GM21360 (cell line): ENCODE data around the gene PSMB11.
"Not testable (repeated sequence)": the region's sequence is repeated elsewhere in the genome, so short reads cannot be mapped to it uniquely, and the experiment has no call there.

Experiments
- ATAC-seq: cut with Tn5 transposase; IDR thresholded peaks from one replicate; pipeline ENCODE4 v1.9.1; 2021; ENCODE audit warnings: mild to moderate bottlenecking, moderate library complexity; ENCODE audit not compliant: unreplicated experiment

Gene PSMB11

DNA sequence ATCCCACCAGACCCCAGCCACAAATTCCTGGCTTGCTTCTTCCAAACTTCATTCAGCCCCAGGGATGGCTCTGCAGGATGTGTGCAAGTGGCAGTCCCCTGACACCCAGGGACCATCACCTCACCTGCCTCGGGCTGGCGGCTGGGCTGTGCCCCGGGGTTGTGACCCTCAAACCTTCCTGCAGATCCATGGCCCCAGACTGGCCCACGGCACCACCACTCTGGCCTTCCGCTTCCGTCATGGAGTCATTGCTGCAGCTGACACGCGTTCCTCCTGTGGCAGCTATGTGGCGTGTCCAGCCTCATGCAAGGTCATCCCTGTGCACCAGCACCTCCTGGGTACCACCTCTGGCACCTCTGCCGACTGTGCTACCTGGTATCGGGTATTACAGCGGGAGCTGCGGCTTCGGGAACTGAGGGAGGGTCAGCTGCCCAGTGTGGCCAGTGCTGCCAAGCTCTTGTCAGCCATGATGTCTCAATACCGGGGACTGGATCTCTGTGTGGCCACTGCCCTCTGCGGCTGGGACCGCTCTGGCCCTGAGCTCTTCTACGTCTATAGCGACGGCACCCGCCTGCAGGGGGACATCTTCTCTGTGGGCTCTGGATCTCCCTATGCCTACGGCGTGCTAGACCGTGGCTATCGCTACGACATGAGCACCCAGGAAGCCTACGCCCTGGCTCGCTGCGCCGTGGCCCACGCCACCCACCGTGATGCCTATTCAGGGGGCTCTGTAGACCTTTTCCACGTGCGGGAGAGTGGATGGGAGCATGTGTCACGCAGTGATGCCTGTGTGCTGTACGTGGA, at the start of gene PSMB11:
TSS of gene PSMB11 (plus strand) at position 51 of the 804 bp plus-strand sequence. CDS start at position 65, 14 bp downstream.
- ATAC-seq = no peak

DNA sequence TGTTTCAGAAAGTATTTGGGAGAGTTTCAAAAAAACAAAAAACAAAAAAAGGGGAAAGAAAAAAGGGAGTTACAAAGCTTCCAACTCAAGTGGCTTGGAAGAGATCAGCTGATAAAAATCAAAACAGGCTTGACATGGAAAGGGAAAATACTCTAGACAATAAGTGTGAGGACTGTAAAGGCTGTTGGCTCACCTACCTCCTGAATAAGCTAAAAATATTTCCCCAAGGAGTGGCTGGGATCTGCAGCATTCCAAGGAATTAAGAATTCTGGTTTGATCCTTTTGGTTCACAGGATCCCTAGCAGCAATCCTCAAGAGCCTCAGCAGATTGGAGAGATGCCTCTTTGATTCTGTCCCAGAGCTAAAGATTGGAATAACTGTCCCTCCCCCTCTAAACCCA, 48.5 kb upstream of the PSMB11 start:
- ATAC-seq = no peak

- no peak for ATAC-seq
Measured at GRCh38 chr14:22994762-22995275, 47.2 kb upstream of the PSMB11 start.

DNA sequence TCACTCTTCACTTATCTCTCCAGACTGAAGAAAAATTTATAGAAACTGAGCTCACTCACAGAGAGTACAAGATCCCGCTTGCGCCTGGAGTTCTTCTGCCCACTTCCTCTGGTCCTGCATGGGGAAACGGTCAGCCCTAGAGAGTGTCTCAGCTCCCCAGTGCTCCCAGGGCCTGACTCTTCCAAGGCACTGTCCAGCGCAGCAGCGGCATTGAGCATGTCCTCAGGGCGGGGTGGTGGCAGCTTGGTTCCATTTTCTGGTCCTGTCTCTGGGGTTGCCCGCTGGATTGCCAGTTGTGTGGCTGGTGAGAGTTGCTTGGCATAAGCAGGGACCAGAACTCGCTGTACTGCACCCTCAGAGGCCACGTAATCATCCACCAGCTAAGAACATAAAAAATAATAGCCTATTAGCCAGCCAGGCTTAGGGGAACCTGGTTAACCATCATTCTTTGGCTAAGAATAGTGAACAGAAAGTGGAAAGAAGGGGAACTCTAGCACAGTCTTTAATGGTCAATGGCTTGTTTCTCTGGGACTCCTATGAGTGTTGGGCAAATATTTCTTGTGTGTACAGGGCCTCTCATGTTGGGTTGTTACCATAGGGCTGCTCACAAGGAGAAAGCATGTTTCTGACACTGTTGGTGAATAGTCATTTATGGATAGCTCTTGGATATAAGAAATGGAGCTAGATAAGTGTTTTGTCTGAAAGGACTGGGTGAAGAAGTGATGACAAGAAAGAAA, 46.0 kb upstream of the PSMB11 start:
- no peak for ATAC-seq

GRCh38 chr14:22996768-22997654, 45.0 kb upstream of the PSMB11 start:
- no peak for ATAC-seq

- no peak for ATAC-seq
Measured at GRCh38 chr14:22997676-22998323, 44.2 kb upstream of the PSMB11 start.

DNA sequence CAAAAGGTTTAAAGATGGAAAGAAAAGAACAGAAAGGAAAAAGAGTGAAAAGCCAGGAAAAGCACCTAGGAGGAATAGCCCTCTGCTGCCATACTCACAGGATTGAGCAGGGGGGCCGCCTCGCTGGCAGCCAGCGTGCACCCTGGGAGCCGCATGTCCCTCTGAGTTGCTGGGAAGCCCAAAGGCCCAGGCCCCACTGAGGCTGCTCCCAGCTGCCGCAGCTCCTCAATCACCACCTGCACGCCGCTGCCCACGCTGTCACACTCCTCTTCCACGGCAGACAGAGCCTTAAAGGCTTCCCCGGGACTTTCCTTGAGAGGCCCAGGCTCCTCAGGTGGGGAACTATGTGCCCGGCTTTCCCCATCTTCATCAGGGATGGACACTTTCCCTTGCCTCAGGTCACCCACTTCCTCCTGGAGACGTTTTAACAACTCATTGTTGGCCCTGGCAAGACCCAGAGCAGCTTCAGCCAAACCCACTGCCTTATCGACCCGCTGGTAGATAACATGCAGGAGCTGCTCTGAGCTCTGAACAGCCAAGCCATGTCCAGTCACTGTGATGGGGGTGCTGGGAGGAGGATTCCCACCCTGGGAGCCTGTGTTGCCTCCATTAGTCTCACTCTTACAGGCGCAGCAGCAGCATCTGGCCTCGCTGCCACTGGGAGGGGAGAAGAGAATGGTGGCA, 43.5 kb upstream of the PSMB11 start:
- no peak for ATAC-seq

DNA sequence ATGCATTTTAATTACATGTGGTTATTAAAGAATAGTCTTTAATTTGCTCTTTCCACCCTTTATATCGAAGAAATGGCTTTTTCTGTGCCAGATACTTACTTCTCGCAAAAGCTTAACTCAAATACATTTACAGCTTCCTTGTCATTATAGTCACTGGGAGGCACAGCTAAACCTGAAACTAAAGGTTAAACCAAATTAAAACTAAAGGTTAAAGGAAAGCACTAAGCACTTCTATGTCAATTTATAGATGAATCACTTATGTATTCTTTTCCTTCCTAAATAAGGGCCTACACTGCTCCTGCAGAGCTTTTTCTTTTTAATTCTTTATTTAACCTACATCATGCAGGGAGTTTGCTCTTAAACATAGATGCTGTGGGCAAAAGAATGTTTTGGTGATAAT, 41.2 kb upstream of the PSMB11 start:
- no peak for ATAC-seq

DNA sequence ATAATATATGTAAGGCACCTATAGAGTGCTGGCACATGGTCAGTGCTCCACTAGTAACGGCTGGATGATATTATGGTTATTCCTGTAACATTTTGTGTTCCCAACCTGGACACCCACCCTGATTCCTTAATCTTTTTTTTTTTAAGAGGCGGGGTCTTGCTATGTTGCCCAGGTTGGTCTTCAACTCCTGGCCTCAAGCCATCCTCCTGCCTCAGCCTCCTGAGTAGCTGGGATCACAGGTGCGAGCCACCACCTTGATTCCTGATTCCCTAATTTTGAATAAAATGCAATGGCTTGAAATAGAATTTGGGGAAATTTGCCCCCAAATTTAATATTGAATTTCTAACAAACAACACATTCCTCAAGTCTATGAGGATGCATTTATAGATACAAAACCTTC, 39.4 kb upstream of the PSMB11 start:
- ATAC-seq = no peak

DNA sequence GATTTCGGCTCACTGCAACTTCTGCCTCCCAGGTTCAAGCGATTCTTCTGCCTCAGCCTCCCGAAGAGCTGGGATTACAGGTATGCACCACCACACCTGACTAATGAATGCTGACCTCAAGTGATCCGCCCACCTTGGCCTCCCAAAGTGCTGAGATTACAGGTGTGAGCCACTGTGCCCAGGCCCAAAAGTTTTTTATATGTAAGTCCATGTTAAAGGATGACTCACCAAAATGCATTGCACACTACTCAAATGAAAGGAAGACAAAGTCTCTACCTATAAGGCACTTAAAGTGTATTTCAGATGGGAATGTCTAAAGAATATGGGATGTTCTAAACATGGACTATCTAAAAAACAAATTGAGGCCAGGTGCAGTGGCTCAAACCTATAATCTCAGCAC, 37.7 kb upstream of the PSMB11 start:
- not testable (repeated sequence) for ATAC-seq

DNA sequence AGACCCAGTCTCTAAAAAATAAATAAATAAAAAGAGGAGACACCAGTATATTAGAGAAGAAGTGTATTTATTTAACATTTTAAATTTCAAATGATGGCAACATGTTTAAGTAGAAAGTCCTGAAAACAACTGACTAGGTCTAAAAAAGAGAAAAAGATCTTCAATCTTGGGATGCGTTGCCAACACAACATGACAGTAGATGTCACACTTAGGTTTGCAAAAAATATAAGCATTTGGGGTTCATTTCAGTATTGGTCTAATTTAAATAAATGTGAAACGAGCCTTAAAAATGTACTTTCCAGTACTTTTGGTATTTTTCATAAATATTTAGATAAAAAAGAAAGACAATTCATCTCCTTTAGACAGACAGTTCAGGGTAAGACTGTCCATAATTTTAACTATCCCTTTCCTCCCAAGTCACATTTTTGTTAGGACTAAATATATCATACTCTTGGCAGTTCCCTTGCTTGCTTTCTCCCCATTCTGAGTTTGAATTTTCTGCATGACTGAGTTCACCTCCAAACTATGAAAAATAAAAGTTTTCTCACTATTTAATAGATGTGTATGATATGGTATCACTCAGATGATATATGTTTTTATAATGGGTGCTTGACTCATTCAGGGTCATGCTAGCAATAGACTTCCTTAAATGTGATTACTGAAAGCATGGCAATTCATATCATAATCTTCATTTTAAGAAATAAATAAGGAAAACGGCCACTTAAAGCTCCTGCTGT, 36.4 kb upstream of the PSMB11 start:
- ATAC-seq = no peak

DNA sequence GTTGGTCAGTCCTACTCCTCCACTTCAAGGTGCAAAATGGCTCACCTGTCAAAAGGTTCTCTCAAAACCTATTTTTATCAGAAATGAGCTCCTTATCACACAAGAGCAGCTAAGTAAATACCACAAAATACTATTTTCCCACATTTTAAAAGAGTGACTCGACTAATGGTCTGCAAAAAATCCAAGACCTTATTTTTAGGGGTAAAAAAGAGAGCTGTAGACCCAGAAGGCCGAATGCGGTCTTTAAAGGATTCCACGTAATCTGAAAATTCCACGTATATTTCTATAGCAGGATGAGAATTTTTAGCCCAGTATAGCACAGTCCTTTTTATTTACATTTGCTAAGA, 35.9 kb upstream of the PSMB11 start:
- ATAC-seq = no peak

DNA sequence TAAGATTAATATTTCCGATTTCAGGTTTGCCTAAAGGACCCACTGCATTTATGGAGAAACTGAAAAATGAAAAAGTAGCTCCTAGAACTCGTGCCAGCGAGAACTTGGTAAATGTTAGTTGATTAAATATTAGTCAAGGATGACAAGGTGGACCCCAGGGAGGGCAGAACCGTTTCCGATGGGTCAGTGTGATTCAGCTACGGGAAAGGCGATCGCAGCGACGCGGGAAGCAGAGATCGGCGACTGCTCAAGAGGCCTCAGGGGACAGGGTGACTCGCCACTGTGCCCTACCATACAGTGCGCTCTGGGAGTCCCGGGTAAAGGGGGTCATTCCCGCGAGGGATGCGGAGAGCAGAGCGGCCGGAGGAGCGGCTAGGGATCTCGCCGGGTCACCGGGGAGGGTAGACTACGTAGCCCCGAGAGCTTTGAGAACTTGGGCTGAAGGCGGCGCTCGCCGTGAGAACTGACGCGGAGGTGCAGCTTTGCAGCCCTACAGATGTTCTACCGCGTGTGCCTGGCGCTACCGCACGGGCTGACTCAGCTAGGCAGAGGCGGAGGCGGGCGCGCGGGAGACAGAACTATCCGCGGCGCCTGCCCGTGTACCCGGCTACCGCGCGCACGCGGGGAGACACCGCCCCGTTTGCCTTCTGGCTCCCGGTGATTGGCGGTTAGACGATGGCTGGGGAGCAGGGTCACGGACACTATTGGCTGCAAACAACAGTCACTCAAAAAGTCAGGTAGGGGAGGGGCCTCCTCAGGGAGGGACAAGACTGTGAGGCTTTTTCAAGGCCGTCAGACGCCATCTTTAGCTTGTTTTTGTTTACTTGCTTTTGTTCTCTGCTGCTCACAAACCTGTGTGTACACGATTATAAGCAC, 35.2 kb upstream of the PSMB11 start:
- ATAC-seq = peak; percentile 90

DNA sequence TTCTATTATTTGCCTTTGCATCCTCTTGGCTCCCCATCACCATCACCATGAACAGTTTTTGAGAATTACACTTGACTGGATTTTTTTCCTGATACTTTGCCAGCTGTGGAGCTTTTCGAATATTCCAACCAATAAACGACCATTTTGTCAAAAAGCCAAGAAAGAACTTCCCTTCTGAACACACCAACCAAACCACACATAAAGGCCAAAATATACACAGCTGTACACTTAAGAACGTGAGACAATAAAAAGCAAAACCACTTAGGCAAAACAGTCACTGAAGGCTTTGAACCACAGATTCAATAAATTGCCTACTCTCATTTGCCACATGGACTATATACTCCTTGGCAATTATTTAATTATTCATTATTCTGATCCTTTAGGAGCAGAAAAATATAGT, 33.2 kb upstream of the PSMB11 start:
- ATAC-seq = no peak

DNA sequence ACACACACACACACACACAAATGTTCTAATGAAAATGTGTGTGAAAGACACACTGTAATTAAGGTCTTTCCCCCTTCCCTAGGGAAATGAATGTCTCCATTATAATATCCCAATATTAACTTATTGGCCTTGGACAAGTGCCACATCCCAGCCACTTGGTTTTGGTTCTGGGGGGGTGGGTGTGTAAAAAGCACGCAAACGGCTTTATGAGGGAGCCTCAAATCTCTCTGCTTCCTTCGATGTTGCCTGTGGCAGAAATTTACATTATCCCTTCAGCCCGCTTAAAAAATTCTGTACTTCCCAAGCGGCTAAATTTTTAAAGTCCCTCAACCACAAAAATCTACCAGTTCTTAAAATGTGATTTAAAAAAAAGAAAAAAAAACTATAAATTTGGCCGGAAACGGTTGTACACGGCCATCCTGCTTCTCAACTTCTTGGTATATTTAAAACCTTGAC, 32.5 kb upstream of the PSMB11 start:
- ATAC-seq = no peak

- ATAC-seq = peak; percentile 46
Measured at GRCh38 chr14:23009939-23010726, 31.9 kb upstream of the PSMB11 start, which contains the start of gene C14orf93. Gene C14orf93, minus strand, starts transcription at chr14:23010143. Its CDS starts 11,120 bp downstream, at chr14:22999023.

- no peak for ATAC-seq
Measured at GRCh38 chr14:23013054-23013748, 28.8 kb upstream of the PSMB11 start.
